Measurements from ENCODE around the gene SNCA. TPM values are rescaled to one million over a fixed set of nuclear protein-coding genes. Genes with fewer than 3 reads are reported as not detected.

Gene SNCA
- total and polyA plus RNA-seq, 2 of the 8 experiments (the other 6 are each of a cell fraction or from before 2014, with no cell fraction given) = 8.5 to 16.8 TPM

- no peak overlapping the region for H3K4me3 ChIP-seq (ENCODE audit: extremely low read depth in 1 of 4, insufficient read depth in 2 of 4, low read depth in 3 of 4, low read length in 4 of 4)
- no peaks in the 10 kb centered on the region for H3K4me1 ChIP-seq (replicated peaks in 1 of 4; ENCODE audit: control insufficient read depth in 3 of 4, insufficient read depth in 4 of 4, low read length in 3 of 4)
- no peak overlapping the region for H2BK120ac ChIP-seq (replicated peaks; ENCODE audit: low read depth, low read length)
- ChIA-PET POLR2A (ENCODE audit: partially characterized antibody) (interaction anchor here (0.6 kb wide), 1 partner anchor 34 kb away, joined by 3 read pairs; no protein-coding TSS in a partner anchor), CTCF (ENCODE audit: partially characterized antibody) (interaction anchor here (1.1 kb wide), 1 partner anchor 172 kb away, joined by 3 read pairs; no protein-coding TSS in a partner anchor)
- H2BK20ac ChIP-seq (ENCODE audit: low read length) = no peak overlapping the region
- H2AFZ ChIP-seq (ENCODE audit: low read length) = no peak overlapping the region
- peaks cover 2% of the 10 kb centered on the region; the same call in 1 of the 2 replicates for H3K23me2 ChIP-seq (ENCODE audit: low read depth, low read length)
- no peaks in the 10 kb centered on the region for H3K9me3 ChIP-seq (ENCODE audit: insufficient read depth in 2 of 2, low read depth in 1 of 2, low read length in 1 of 2)
- H3K79me2 ChIP-seq (ENCODE audit: control insufficient read depth in 1 of 2, insufficient read depth in 2 of 2, low read length in 2 of 2) = no peaks in the 10 kb centered on the region
- H3K4me2 ChIP-seq (ENCODE audit: insufficient read depth in 1 of 2, low read depth in 2 of 2, low read length in 2 of 2) = no peak overlapping the region
- no peak overlapping the region for H3K14ac ChIP-seq (ENCODE audit: insufficient read length)
- 84% methylated on average over 2 of the region's 3 CpGs; no CpG with 5 or more reads in 1 of the 2 experiments for WGBS, 2 experiments (ENCODE audit: extremely low coverage in 1 of 2, insufficient coverage in 1 of 2, insufficient read length in 1 of 2, insufficient replicate concordance in 2 of 2, low coverage in 1 of 2, low lambda C conversion rate in 2 of 2, missing lambda C conversion rate in 1 of 2)
- H4K91ac ChIP-seq (replicated peaks; ENCODE audit: insufficient read length, low read length) = no peak overlapping the region
- H2AK5ac ChIP-seq (ENCODE audit: low read depth, low read length) = no peak overlapping the region
- no peaks in the 10 kb centered on the region for H3K36me3 ChIP-seq (ENCODE audit: control insufficient read depth in 2 of 4, insufficient read depth in 4 of 4, low read length in 3 of 4)
- no peak overlapping the region for H3K18ac ChIP-seq (ENCODE audit: extremely low read depth, low read length)
- H4K20me1 ChIP-seq (replicated peaks in 1 of 2; ENCODE audit: control insufficient read depth in 1 of 2, insufficient read depth in 2 of 2, low read length in 2 of 2) = peaks cover 0 to 2% of the 10 kb centered on the region in 2 experiments
- H3K27ac ChIP-seq (ENCODE audit: low read depth, low read length) = no peak overlapping the region
- H2BK5ac ChIP-seq (ENCODE audit: low read depth, low read length) = no peak overlapping the region
- no peak overlapping the region for H3K23ac ChIP-seq (ENCODE audit: insufficient read length)
- no peaks in the 10 kb centered on the region for H3K27me3 ChIP-seq (replicated peaks in 1 of 4; ENCODE audit: control insufficient read depth in 3 of 4, extremely low read depth in 1 of 4, insufficient read depth in 3 of 4, low read length in 3 of 4)
- no peak overlapping the region for H3K9ac ChIP-seq (replicated peaks in 1 of 4; ENCODE audit: extremely low read depth in 1 of 4, low read depth in 3 of 4, low read length in 3 of 4)
- H2BK15ac ChIP-seq (ENCODE audit: low read length) = no peak overlapping the region
- no peak overlapping the region for H3K56ac ChIP-seq (replicated peaks; ENCODE audit: insufficient read length, low read depth, low read length)
- no peak for TF ChIP-seq TAF1 (IDR thresholded peaks at IDR 0.05; ENCODE audit: low read depth, low read length)
- no peak for FAIRE-seq
- no peak overlapping the region for H4K8ac ChIP-seq (ENCODE audit: extremely low read depth, insufficient read depth, low read length)
- H3K4ac ChIP-seq (replicated peaks; ENCODE audit: insufficient read length, low read depth, low read length) = no peak overlapping the region
- H4K5ac ChIP-seq (ENCODE audit: insufficient read length, low read depth, low read length) = no peak overlapping the region
- no peaks in the 10 kb centered on the region for H3K79me1 ChIP-seq (ENCODE audit: low read depth, low read length)
- H2BK12ac ChIP-seq (ENCODE audit: low read depth, low read length) = no peak overlapping the region
- DNase-seq (ENCODE audit: low read depth in 1 of 2, low spot score in 2 of 2) = no peak
Measured at GRCh38 chr4:89741768-89742167, 95.2 kb downstream of the SNCA start.
